GM12872 (cell line): ENCODE measurements around the gene SLC6A9.

Source experiments
- TF ChIP-seq, protein P1 (sequence below): IDR thresholded peaks from 3 replicates; pipeline ENCODE4 v1.5.1; 2011; ENCODE audit warnings: low read depth, mild to moderate bottlenecking, low read length, moderate library complexity; ENCODE audit not compliant: insufficient read depth

Gene SLC6A9

DNA sequence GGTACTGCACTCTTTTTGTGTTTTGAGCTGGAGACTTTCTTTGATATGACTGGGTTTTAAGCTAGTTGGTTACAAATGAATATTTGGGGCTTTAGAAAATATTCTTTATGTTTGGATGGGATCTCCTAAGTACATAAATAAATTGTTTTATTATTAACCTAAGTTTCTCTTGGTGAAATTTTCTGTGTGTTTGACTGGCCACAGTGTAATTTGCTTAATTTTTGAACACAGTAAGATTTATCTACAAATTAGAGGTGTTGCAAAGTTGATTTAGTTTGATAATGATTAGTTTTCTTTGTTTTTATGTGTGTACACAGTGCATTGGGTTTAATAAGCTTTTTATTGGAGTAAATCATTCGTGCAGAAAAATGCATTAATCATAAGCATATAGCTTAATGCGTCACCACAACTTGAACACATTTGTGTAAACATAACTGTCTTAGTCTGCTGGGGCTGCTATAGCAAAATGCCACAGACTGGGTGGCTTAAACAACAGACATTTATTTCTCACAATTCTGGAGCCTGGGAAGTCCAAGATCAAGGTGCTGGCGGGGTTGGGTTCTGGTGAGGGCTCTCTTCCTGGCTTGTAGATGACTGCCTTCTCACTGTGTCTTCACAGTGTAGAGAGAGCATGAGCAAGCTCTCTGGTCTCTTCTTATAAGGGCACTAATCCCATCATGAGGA, 17.4 kb upstream of the SLC6A9 start:
- TF ChIP-seq, protein P1, sequence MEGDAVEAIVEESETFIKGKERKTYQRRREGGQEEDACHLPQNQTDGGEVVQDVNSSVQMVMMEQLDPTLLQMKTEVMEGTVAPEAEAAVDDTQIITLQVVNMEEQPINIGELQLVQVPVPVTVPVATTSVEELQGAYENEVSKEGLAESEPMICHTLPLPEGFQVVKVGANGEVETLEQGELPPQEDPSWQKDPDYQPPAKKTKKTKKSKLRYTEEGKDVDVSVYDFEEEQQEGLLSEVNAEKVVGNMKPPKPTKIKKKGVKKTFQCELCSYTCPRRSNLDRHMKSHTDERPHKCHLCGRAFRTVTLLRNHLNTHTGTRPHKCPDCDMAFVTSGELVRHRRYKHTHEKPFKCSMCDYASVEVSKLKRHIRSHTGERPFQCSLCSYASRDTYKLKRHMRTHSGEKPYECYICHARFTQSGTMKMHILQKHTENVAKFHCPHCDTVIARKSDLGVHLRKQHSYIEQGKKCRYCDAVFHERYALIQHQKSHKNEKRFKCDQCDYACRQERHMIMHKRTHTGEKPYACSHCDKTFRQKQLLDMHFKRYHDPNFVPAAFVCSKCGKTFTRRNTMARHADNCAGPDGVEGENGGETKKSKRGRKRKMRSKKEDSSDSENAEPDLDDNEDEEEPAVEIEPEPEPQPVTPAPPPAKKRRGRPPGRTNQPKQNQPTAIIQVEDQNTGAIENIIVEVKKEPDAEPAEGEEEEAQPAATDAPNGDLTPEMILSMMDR: no peak

DNA sequence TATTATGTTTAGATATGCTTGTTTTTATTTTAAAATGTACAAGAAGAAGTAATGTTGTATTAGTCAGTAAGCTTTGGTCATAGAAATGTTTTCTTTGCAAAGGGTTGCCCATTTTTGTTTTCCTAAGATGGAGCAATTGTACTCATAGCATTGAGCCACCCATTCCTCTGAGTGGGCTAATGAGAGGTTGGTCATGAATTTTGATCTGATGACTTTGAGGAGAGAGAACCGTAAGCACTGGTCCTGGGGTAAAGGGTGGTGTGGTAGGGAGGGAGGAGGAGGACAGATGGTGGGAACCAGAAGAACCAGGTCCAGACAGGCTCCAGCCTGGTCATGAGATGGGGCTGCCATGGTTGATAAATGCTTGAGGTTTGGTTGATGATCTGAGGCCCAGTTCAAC, 15.9 kb upstream of the SLC6A9 start:
- TF ChIP-seq, protein P1: no peak

DNA sequence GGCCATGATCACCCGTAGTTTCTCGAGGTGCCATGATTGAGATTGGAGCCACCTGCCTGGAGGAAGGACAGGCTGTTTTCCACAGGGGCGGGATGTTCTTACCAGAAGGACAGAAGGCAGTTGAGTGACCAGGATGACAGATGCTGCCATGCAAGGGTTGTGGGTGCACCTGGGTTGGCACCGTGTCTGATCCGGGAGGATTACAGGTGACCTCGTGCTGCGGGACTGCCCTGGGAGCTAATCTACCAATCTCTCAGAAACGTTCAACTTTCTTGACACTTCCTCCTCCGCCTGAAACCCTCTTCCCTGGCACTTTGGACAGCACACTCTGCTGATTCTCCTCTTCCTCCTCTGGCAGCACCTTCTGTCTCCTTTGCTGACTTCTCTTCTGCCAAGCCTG, 13.8 kb upstream of the SLC6A9 start:
- TF ChIP-seq, protein P1: no peak

DNA sequence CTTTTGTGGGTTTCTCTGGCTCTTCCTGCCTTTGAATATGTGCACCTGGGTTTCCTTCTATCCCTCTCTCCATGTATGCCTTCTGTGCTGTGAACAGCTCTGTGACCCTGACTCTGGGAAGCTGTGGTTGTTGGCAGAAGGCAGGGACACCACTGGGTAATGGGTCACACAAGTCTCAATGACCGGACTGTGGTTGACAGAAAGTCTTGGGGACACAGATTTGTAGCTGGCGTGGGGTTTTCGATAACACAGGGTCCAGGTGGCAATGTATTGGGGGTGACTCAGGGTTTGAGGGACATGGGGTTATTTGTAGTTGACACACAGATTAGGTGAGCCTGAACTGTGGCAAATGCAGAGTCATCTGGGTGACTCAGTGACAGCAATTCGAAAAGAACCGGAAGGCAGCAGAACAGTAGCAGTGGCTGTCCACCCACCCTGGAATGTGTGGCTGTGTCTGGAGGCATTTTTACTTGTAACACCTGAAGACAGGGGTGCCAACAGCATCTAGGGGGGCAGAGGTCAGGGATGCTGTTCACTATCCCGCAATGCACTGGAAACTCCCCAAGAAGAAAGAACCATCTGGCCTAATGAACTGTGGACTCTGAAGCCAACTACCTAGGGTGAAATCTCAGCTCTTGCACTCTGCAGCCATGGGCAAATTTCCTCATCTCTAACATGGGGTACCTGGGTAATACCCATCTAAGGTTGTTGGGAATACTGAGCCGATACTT, 13.0 kb upstream of the SLC6A9 start:
- TF ChIP-seq, protein P1: no peak

DNA sequence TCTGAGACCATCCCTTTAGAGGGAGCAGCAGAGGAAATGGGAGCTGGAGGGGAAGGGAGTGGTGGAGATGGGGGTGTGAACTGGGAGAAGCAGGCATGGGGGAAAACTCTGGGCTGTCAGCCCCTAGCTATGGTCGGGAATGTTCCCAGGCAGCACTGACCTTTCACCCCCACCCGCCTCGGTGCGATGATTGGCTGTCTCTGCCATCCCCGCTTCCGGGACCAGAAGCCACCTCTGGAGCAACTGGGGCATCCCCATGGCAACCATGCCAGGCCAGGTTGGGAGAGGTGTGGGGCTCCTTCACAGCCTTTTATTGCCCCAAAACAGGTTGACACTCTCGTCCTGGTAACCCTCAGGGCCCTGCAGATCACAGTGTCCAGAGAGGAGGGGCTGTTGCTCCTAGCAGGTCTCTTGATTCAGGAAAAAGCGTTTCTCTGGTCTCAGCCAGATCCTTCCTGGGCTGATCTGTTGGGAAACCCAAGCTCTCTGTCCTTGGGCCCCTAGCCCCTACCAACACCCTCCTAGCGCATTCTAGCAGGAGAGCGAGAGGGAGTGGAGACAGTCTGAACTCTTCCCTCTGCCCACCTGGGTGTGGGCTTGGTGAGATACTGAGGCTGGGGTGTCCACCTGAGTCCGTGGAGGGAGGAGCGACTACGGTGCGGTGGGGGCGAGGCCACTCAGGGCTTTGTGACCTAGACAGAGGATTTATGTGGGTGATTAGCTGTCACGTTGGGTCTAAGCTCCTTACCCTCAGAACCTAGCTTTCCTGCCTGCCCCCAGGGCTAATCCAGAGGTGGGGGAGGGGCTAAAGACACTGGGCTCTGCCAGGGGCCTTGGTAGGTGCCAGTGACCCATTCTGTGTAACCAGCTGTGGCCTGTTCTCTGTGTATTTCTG, 12.2 kb upstream of the SLC6A9 start:
- TF ChIP-seq, protein P1: no peak

DNA sequence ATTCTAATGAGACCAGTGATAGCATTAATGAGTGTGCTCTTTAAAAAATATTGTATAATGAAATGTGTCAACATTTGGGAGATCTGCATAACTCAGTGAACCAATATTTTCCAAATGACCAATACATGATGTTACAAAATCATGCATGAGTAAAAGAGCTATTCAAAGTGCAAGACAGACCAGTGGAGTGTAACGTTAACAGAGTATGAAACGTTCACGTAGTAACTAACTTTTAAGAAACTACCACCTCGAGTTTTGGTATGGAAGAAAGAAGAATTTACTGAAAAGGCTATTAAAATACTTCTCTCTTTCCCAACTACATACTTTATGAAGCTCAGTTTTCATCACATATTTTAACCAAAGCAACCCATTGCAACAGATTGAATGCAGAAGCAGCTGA, 9.6 kb upstream of the SLC6A9 start:
- TF ChIP-seq, protein P1: no peak

DNA sequence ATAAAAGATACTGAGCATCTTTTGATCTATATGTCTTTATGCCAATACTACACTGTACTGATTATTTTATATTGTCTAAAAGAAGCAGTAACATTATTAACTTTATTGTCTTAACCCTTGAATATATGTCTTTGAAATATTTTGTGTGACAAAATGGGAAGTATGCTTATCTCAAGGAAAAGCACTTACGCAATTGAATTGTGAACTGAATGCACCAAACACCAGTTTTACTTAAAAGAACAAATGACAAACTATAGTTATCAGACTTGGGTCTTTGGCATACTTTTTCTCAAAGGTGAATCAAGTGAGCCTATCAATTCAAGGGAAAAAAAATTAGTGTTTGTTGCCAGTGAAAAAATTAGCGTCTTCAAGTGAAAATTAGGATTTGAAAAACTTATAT, 9.2 kb upstream of the SLC6A9 start:
- TF ChIP-seq, protein P1: no peak
